GM10266 (cell line): ENCODE results near the gene COL4A2.

Experiments used
- DNase-seq: peaks from one replicate; pipeline ENCODE4 v3.0.0; 2012; ENCODE audit errors: extremely low spot score
- CTCF ChIP-seq: IDR thresholded peaks from 2 replicates; pipeline ENCODE4 v1.5.1; 2012; ENCODE audit warnings: mild to moderate bottlenecking, low read depth; ENCODE audit not compliant: control insufficient read depth, insufficient read depth; ENCODE audit errors: missing control alignments

COL4A2 gene

GRCh38 chr13:110376120-110376519 lies 69.0 kb downstream of the COL4A2 start:
- DNase-seq, result no peak
- TF ChIP-seq CTCF, result no peak

- DNase-seq, result no peak
- no peak for TF ChIP-seq CTCF
These were observed 70.2 kb downstream of the COL4A2 start for GRCh38 chr13:110377178-110377825.

GRCh38 chr13:110377826-110378201 lies 70.7 kb downstream of the COL4A2 start:
- no peak for DNase-seq
- TF ChIP-seq CTCF, result no peak

- TF ChIP-seq CTCF, result no peak
- DNase-seq, result no peak
These were observed 72.3 kb downstream of the COL4A2 start for GRCh38 chr13:110379358-110379757.

- no peak for DNase-seq
- TF ChIP-seq CTCF, result no peak
These were observed 72.8 kb downstream of the COL4A2 start for GRCh38 chr13:110379905-110380341.

- DNase-seq, result no peak
- no peak for TF ChIP-seq CTCF
These were observed 73.4 kb downstream of the COL4A2 start for GRCh38 chr13:110380359-110381028.

- no peak for TF ChIP-seq CTCF
- DNase-seq, result no peak
These were observed 73.9 kb downstream of the COL4A2 start for GRCh38 chr13:110381029-110381360.
